ENCODE data around the gene BTN1A1.

GRCh38 chr6:26524722-26525370, 24.7 kb downstream of the BTN1A1 start:
- TF ChIP-seq CTCF (IDR thresholded peaks at IDR 0.05; ENCODE audit: low read depth, low read length) (no peak), EZH2phosphoT487 (IDR thresholded peaks at IDR 0.05; ENCODE audit: low read depth) (no peak)
